Subcutaneous adipose tissue (tissue), 4 donors: ENCODE measurements around the gene BRD3OS. TPM values are rescaled to one million over a fixed set of nuclear protein-coding genes. Genes with fewer than 3 reads are reported as not detected.

Source experiments
- total RNA-seq, 4 donors: library from RNA; depleted of rRNA; stranded (reverse); fragments of >200 nt; gene quantifications; one replicate each; pipeline ENCODE4 v1.1.0, GENCODE V29; 2016
- TF ChIP-seq, protein P1 (sequence below): fragments of 450-650 bp; IDR thresholded peaks from one replicate; pipeline ENCODE4 v1.5.1; 2016; ENCODE audit warnings: low read depth, mild to moderate bottlenecking, control low read depth, antibody characterized with exemption, moderate library complexity

Gene BRD3OS
- total RNA-seq, 4 donors from 2014 or later, result 6.8 to 25.8 (median 11.4) TPM

DNA sequence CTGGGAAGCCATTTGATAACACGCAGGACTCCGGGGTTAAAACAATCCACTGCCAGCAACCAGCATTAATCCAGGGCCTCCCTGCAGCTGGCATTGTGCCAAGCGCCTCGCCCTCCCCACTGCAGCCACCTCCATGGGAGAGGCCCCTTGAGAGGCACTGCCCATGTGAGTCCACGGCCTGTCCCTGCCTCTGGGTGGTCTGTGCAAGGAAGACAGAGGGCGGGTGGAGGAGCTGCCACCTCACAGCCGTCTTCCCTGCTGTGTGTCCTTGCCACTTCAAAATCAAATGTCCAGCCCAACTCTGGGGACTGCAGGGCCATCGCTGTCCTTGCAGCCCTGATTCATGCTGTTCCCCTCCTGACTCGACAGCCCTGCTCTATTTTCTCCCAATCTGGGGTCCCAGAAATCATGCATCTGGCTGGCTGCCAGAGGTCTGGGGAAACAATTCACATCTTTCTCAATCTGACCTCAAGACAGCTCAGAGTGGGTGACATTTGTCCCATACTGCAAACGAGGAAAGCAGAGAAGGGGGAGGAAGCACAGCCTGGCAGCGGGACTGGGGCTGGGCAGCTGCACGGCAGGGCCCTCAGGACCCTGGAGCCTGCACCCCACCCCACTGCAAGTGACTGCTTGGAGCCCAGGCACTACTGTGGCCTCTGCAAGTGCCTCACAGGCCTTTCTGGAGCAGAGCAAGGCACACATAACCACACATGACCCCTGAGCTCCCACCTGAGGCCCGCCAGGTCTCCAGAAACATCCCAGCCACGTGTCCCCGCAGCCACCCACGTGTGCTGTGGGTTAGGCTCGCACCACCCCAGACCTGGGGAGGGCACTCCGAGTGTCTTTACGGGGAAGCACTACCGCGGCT is 15.7 kb downstream of the BRD3OS start:
- TF ChIP-seq, protein P1, sequence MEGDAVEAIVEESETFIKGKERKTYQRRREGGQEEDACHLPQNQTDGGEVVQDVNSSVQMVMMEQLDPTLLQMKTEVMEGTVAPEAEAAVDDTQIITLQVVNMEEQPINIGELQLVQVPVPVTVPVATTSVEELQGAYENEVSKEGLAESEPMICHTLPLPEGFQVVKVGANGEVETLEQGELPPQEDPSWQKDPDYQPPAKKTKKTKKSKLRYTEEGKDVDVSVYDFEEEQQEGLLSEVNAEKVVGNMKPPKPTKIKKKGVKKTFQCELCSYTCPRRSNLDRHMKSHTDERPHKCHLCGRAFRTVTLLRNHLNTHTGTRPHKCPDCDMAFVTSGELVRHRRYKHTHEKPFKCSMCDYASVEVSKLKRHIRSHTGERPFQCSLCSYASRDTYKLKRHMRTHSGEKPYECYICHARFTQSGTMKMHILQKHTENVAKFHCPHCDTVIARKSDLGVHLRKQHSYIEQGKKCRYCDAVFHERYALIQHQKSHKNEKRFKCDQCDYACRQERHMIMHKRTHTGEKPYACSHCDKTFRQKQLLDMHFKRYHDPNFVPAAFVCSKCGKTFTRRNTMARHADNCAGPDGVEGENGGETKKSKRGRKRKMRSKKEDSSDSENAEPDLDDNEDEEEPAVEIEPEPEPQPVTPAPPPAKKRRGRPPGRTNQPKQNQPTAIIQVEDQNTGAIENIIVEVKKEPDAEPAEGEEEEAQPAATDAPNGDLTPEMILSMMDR, result no peak

DNA sequence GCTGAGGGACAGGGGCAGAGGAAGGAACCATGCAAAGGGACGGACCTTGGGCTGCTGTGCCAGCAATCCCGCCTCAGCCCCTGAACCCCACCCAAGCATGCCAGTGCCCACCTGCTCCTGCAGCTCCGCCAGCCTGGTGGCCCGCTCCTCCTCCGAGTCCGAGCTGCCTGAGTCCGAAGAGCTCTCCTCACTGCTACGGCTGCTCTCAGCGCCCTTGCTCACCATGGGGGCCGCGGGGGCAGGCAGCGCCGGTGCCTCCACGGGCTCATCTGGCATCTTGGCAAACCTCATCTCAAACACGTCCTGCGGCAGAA is 16.3 kb downstream of the BRD3OS start:
- TF ChIP-seq, protein P1, result no peak

DNA sequence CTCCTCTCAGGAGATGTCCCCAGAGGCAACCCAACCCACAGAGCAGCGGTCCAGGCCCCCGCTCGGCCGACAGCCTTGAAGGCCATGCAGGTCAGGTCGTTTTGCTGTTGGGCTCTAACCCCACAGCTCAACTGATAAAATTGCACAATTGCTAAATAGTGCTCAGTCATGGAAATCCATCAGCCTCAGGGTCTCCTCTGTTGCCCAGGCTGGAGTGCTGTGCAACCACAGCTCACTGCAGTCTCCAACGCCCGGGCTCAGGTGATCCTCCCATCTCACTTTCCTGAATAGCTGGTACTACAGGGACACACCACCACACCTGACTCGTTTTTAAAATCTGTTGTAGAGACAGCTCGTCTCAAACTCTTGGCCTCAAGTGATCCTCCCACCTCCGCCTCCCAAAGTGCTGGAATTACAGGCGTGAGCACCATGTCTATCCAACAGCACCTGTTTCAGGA is 18.3 kb downstream of the BRD3OS start:
- TF ChIP-seq, protein P1, result no peak

DNA sequence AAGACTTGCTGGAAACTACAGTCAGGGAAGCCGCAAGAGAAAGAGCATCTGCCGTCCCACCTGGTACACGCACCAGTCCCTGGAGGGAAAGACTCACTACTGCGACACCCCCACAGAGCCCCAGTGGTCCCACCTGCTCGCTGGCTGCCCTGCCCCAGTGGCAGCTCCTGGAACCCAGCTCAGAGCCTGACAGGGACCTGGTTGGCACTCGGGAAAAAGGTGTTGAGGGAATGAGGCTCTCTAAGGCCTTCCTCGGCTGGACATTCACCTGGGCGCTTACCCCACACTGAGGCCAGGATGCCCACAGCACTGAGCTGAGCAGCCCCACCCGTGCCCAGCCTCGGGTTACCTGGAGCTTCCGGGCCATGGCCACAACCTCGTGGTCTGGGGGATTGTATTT is 19.7 kb downstream of the BRD3OS start:
- TF ChIP-seq, protein P1, result no peak

DNA sequence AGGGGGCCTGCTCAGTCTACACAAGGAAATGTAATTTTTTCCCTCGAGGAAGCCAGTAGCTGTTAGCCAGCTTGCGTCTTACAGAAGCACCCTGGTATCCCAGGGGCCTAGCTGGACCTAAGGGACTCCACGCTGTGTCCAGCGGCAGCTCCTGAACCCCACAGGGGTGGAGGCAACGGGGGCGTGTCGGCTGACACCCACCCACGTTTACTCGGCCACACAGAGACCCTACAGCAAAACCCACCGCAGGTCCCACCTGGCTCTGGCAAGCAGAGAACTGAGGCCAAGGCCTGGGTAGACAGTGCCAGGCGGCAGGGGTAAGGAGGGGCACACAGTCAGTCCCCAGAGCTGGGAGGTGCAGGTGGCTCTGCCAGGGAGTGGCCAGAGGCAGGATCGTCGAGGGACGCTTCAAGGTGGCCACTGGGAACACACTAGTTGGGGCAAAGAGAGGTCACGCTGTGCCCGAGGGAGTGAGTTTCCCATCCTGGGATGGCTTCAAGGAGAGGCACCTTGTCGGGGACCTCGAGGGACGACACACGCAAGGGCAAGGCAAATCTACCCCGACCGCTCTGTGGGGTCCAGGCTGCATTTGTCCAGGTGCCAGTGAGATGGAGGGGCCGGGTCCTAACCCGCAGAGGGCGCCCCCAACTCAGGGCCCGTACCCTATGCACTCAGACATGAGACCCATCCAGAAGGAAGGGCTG is 20.7 kb downstream of the BRD3OS start:
- TF ChIP-seq, protein P1, result no peak

DNA sequence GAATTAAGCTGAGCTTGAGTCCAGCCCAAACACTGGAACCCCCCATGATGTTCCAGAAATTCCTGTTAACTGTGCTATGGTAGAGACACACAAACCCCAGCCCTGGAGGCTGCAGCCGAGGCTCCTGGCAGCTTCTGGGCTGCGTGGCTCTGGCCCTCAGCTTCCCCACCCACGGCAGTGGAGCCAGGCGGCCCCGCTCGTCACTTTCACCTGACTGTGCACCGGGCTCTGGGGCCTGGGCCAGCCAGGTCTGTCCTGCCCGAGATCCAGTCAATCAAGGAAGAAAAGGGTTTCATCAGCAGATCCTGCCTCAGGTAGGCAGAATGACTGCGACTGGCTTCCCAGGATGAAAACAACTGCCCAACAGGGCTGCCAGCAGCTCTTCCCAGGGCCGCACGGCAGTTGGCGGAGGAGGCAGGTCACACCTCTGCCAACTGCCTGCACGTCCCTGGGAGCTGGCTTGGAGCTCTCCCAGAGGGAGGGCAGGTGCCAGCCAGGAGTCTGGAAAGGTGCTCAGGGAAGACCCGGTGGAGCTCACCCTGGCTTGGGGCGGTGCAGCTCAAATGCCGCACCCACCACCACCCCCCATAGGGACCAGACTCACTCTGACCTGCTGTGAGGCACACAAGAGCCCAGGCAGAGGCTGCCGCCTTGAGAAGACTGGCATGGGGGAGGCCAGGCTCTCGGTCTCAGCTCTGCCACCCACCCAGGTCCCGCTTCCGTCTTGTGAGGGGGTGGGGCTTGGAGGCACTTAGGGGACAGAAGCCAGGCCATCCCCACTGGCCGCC is 21.8 kb downstream of the BRD3OS start:
- TF ChIP-seq, protein P1, result no peak
